ENCODE results near the gene LRRC3C. TPM values are rescaled to one million over a fixed set of nuclear protein-coding genes. Genes with fewer than 3 reads are reported as not detected.
A peak's percentile ranks its signal among the peaks of the same experiment; 100 is the strongest.

The LRRC3C gene
- polyA plus RNA-seq, 3 donors: not detected

DNA sequence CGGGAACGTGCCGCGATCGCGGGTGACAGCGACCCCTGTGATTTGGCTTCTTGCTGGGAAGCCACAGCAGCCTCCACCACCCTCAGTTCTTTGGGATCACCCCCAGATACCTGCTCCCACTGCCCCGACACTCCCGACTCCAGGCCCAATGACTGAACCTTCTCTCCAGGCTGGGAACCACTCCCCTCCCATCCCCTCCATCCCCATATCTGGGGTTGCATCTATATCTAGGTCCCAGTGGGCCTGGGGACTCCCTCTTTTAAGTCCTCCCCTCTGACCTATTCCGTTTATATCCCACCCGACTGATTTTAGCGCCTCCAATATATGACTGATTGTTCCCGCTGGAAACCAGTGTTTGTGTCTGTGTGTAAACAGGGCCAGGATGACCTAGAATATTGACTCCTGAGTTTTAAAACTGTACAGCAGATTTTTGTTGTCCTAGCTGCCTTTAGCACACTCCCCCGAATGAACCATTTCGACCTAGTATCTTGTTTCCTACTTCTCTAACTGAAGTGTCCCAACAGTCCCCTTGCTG lies 53.7 kb downstream of the LRRC3C start:
- Histone ChIP-seq H3K4me3 (replicated peaks in 1 of 3; ENCODE audit: low read depth in 2 of 3, low read length in 3 of 3) (peak overlapping the region; percentile 83 to 93 (median 89)), H3K79me2 (ENCODE audit: insufficient read depth, low read length) (peaks cover 30% of the 10 kb centered on the region), H3K36me3 (replicated peaks in 1 of 2; ENCODE audit: control insufficient read depth in 1 of 2, insufficient read depth in 2 of 2, low read length in 2 of 2) (peaks cover 27 to 29% of the 10 kb centered on the region in 2 donors), H3K9me3 (replicated peaks in 1 of 2; ENCODE audit: control insufficient read depth in 1 of 2, insufficient read depth in 1 of 2, low read length in 2 of 2) (no peaks in the 10 kb centered on the region), H3K27ac (ENCODE audit: low read depth in 1 of 2, low read length in 2 of 2) (peak overlapping the region; percentile 82 to 94), H2AFZ (ENCODE audit: insufficient read depth, low read depth, low read length, poor library complexity, severe bottlenecking) (peak overlapping the region; percentile 78), H3K27me3 (ENCODE audit: control insufficient read depth in 2 of 2, insufficient read depth in 2 of 2, low read length in 2 of 2) (no peaks in the 10 kb centered on the region), H3K4me2 (replicated peaks; ENCODE audit: extremely low read depth, low read length, poor library complexity, severe bottlenecking) (peak overlapping the region; percentile 92), H4K20me1 (ENCODE audit: insufficient read depth, low read length) (peaks cover 9% of the 10 kb centered on the region), H3K9ac (ENCODE audit: insufficient read depth, low read length, poor library complexity, severe bottlenecking) (peak overlapping the region; percentile 99), H3K4me1 (ENCODE audit: control insufficient read depth in 1 of 2, insufficient read depth in 2 of 2, low read length in 2 of 2) (peaks cover 27 to 31% of the 10 kb centered on the region in 2 donors)
- Mint-ChIP-seq H3K27ac (peak overlapping the region; percentile 94 to 98 (median 96)), H3K4me1 (peaks cover 25% of the 10 kb centered on the region), H3K27me3 (ENCODE audit: low read depth in 3 of 3) (peaks cover 0 to 2% (median 2%) of the 10 kb centered on the region in 3 donors), H3K4me3 (peak overlapping the region; percentile 91 to 97), H3K9me3 (no peaks in the 10 kb centered on the region), H3K36me3 (peaks cover 25 to 29% of the 10 kb centered on the region in 2 donors)
- intact Hi-C loops (cut with micrococcal nuclease): loop anchor here (2.0 to 10.0 kb wide), 3 partner anchors 28 to 56 kb away; partner anchors contain the start of genes LRRC3C (in 2 of the 2) and ORMDL3 (in 2 of the 2)
- no peak for DNase-seq
- TF ChIP-seq, protein P1, sequence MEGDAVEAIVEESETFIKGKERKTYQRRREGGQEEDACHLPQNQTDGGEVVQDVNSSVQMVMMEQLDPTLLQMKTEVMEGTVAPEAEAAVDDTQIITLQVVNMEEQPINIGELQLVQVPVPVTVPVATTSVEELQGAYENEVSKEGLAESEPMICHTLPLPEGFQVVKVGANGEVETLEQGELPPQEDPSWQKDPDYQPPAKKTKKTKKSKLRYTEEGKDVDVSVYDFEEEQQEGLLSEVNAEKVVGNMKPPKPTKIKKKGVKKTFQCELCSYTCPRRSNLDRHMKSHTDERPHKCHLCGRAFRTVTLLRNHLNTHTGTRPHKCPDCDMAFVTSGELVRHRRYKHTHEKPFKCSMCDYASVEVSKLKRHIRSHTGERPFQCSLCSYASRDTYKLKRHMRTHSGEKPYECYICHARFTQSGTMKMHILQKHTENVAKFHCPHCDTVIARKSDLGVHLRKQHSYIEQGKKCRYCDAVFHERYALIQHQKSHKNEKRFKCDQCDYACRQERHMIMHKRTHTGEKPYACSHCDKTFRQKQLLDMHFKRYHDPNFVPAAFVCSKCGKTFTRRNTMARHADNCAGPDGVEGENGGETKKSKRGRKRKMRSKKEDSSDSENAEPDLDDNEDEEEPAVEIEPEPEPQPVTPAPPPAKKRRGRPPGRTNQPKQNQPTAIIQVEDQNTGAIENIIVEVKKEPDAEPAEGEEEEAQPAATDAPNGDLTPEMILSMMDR (IDR thresholded peaks at IDR 0.05): no peak
- 0% methylated on average over 11 of the region's 15 CpGs for WGBS (ENCODE audit: insufficient coverage)

DNA sequence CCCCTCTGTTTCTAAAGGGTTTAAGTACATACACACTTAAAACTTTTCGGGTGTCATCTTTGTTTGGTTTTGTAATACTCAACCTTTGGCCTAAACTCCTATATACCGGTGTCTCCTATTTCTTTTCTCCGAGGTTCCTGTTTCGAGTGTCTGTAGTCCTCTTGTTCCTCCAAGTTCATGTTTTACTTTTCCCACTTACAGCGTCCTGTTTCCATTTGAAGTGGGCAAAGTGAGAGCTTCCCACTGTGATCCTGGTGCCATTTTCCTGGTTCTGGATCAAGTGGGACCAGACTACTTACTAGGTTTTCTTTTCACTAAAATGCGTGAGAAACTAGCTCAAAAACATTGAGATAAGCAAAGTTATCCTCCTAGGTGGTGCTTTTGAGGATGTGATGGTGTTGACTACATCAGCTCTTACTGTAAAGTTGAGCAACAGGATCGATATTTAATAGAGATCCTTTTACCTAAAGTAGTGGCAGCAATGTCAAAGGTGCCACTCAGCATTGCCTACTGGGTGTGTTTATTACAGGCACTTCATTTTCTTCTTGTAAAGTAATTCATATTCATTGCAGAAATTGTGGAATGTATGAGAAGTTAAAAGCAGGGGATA lies 54.3 kb downstream of the LRRC3C start:
- peaks cover 27 to 31% of the 10 kb centered on the region in 2 donors for H3K4me1 ChIP-seq (ENCODE audit: control insufficient read depth in 1 of 2, insufficient read depth in 2 of 2, low read length in 2 of 2)
- H3K4me2 ChIP-seq (replicated peaks; ENCODE audit: extremely low read depth, low read length, poor library complexity, severe bottlenecking): peak overlapping the region; percentile 92
- H3K9ac ChIP-seq (ENCODE audit: insufficient read depth, low read length, poor library complexity, severe bottlenecking): peak overlapping the region; percentile 99
- Mint-ChIP-seq H3K4me1 (peaks cover 25% of the 10 kb centered on the region), H3K27ac (peak overlapping the region; percentile 94 to 98 (median 96)), H3K27me3 (ENCODE audit: low read depth in 3 of 3) (peaks cover 0 to 4% (median 0%) of the 10 kb centered on the region in 3 donors), H3K36me3 (peaks cover 31 to 35% of the 10 kb centered on the region in 2 donors), H3K4me3 (peak overlapping the region; percentile 91 to 97), H3K9me3 (no peaks in the 10 kb centered on the region)
- WGBS (ENCODE audit: insufficient coverage): no CpG with 5 or more reads among the region's 7 CpGs
- DNase-seq: peak in 2 of 3 donors; percentile 27 to 28
- peaks cover 9% of the 10 kb centered on the region for H4K20me1 ChIP-seq (ENCODE audit: insufficient read depth, low read length)
- TF ChIP-seq, protein P1 (IDR thresholded peaks at IDR 0.05): no peak
- peak overlapping the region in 1 of 2 donors; percentile 94 for H3K27ac ChIP-seq (ENCODE audit: low read depth in 1 of 2, low read length in 2 of 2)
- peaks cover 33 to 35% of the 10 kb centered on the region in 2 donors for H3K36me3 ChIP-seq (replicated peaks in 1 of 2; ENCODE audit: control insufficient read depth in 1 of 2, insufficient read depth in 2 of 2, low read length in 2 of 2)
- no peaks in the 10 kb centered on the region for H3K27me3 ChIP-seq (ENCODE audit: control insufficient read depth in 2 of 2, insufficient read depth in 2 of 2, low read length in 2 of 2)
- intact Hi-C loops (cut with micrococcal nuclease): loop anchor here (2.0 to 10.0 kb wide), 3 partner anchors 29 to 57 kb away; partner anchors contain the start of genes LRRC3C (in 2 of the 2) and ORMDL3 (in 2 of the 2)
- H3K79me2 ChIP-seq (ENCODE audit: insufficient read depth, low read length): peaks cover 30% of the 10 kb centered on the region
- H2AFZ ChIP-seq (ENCODE audit: insufficient read depth, low read depth, low read length, poor library complexity, severe bottlenecking): peak overlapping the region; percentile 78
- no peaks in the 10 kb centered on the region for H3K9me3 ChIP-seq (replicated peaks in 1 of 2; ENCODE audit: control insufficient read depth in 1 of 2, insufficient read depth in 1 of 2, low read length in 2 of 2)
- peak overlapping the region; percentile 83 to 93 (median 89) for H3K4me3 ChIP-seq (replicated peaks in 1 of 3; ENCODE audit: low read depth in 2 of 3, low read length in 3 of 3)
